Breast epithelium (tissue), 4 donors: ENCODE data around the gene SPNS3. TPM values are rescaled to one million over a fixed set of nuclear protein-coding genes. Genes with fewer than 3 reads are reported as not detected.

Experiments used
- DNase-seq, 2 donors: peaks; one replicate each; pipeline ENCODE4 v3.0.0-alpha.2; 2019; ENCODE audit warnings: low spot score in 2 of 2
- H3K27ac ChIP-seq, 2 donors: fragments of 200-600 bp; sonication (generic) in 1 of 2; one replicate each; pipeline ENCODE4 v1.5.1; 2016 to 2019; ENCODE audit warnings: mild to moderate bottlenecking in 1 of 2
- H3K27me3 ChIP-seq, 2 donors: fragments of 200-600 bp; sonication (generic) in 1 of 2; one replicate each; pipeline versions ENCODE4 v1.5.1 to v1.6.0; 2017 to 2019; ENCODE audit warnings: control low read depth in 1 of 2, mild to moderate bottlenecking in 1 of 2
- H3K36me3 ChIP-seq: fragments of 200-600 bp; one replicate; pipeline ENCODE4 v1.5.1; 2019
- H3K4me1 ChIP-seq, 2 donors: fragments of 200-600 bp; sonication (generic); one replicate each; pipeline ENCODE4 v1.5.1; 2016 to 2019; ENCODE audit warnings: control low read depth in 1 of 2
- H3K4me3 ChIP-seq, 3 donors: fragments of 200-600 bp; sonication (generic); 1 replicate in 2 of 3; 2 replicates in 1 of 3; pipeline ENCODE4 v1.5.1; 2016 to 2019; ENCODE audit warnings: mild to moderate bottlenecking in 3 of 3, moderate library complexity in 2 of 3
- H3K9me3 ChIP-seq, 2 donors: fragments of 200-600 bp; sonication (generic) in 1 of 2; one replicate each; pipeline ENCODE4 v1.5.1; 2016 to 2019; ENCODE audit warnings: control low read depth in 1 of 2
- CTCF ChIP-seq, 3 donors: fragments of 450-650 bp; IDR thresholded peaks; one replicate each; pipeline ENCODE4 v1.5.1; 2016 to 2017; ENCODE audit warnings: antibody characterized with exemption in 3 of 3, mild to moderate bottlenecking in 3 of 3, moderate library complexity in 3 of 3
- POLR2A ChIP-seq: fragments of 450-650 bp; IDR thresholded peaks from one replicate; pipeline ENCODE4 v1.6.1; 2016; ENCODE audit warnings: antibody characterized with exemption, mild to moderate bottlenecking, moderate library complexity
- POLR2AphosphoS5 ChIP-seq, 3 donors: sonication (generic); formaldehyde crosslinking; IDR thresholded peaks; one replicate each; pipeline ENCODE4 v1.6.1; 2017; ENCODE audit warnings: antibody characterized with exemption in 3 of 3
- intact Hi-C: fragments of 100-400 bp; cut with DNase I; formaldehyde crosslinking; loops from one replicate; pipeline ENCODE4 v1.15.1; 2023; ENCODE audit warnings: low total_unique reads
- total RNA-seq, 3 donors: library from RNA; depleted of rRNA; stranded (reverse); fragments of >200 nt; gene quantifications; one replicate each; pipeline ENCODE4 v1.1.0, GENCODE V29; 2016

SPNS3 gene
- total RNA-seq, 3 donors from 2014 or later = 0.15 TPM; not detected in 2

DNA sequence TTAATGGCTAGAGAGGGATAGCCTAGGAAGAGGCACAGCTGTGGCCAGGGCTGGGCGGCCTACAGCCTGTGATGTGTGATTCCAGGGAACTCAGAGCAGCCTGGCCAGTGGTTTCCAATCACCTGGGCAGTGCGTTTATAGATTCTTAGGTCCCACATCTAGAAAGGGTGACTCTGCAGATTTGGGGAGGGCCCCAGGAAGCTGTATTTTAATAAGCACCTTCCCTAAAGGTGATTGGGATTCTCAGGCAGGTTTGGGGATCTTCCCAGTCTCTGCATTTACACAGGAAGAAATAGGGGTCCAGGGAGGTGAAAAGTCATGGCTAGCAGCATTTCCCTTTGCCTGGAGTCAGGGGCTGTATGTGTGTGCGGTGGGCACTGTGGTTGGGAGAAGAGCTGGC is 74.5 kb downstream of the SPNS3 start:
- intact Hi-C loops = loop anchor here (5.0 to 10.0 kb wide), 2 partner anchors 746 to 1473 kb away; no protein-coding TSS in a partner anchor
- no peaks in the 10 kb centered on the region for H3K9me3 ChIP-seq
- H3K27ac ChIP-seq = peak overlapping the region; percentile 80 to 86
- H3K36me3 ChIP-seq = no peaks in the 10 kb centered on the region
- TF ChIP-seq CTCF (IDR thresholded peaks at IDR 0.05) (no peak), POLR2A (no peak)
- H3K4me1 ChIP-seq = peaks cover 0 to 18% of the 10 kb centered on the region in 2 donors
- no peak overlapping the region for H3K4me3 ChIP-seq
- H3K27me3 ChIP-seq = no peaks in the 10 kb centered on the region
- no peak for DNase-seq

DNA sequence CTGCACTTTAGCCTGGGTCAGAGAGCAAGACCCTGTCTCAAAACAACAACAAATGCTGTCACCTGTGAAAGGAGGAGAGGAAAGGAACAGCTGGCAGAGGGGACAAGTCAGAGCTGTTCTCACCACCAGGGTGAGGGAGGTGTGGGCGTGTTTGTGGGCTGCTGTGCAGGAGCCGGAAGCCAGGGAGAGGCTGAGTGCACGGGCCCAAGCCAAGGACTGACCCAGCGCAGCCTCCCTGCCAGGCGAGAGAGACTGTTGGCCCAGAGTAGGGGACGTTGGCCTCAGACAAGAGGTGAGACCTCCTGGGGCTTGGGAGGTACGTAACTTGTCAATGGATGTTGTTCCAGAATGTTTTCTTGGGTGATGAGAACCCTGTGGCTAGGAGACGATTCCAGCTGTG is 75.7 kb downstream of the SPNS3 start:
- Histone ChIP-seq H3K27ac (peak overlapping the region; percentile 80 to 86), H3K27me3 (no peaks in the 10 kb centered on the region), H3K36me3 (no peaks in the 10 kb centered on the region), H3K4me1 (peaks cover 0 to 29% of the 10 kb centered on the region in 2 donors), H3K4me3 (peak overlapping the region in 1 of 3 donors; percentile 2), H3K9me3 (no peaks in the 10 kb centered on the region)
- intact Hi-C loops = loop anchor here (5.0 to 10.0 kb wide), 2 partner anchors 747 to 1475 kb away; no protein-coding TSS in a partner anchor
- TF ChIP-seq POLR2AphosphoS5 (IDR thresholded peaks at IDR 0.05) (no peak), CTCF (IDR thresholded peaks at IDR 0.05) (peak in 1 of 3 donors; percentile 30), POLR2A (no peak)
- DNase-seq = peak in 1 of 2 donors; percentile 70

- peak overlapping the region; percentile 80 to 86 for H3K27ac ChIP-seq
- intact Hi-C loops = loop anchor here (1.0 to 10.0 kb wide), 3 partner anchors 37 to 1475 kb away; no protein-coding TSS in a partner anchor
These were observed 76.3 kb downstream of the SPNS3 start for GRCh38 chr17:4509923-4510617.

GRCh38 chr17:4510618-4510941 is 76.8 kb downstream of the SPNS3 start:
- Histone ChIP-seq H3K9me3 (no peaks in the 10 kb centered on the region), H3K4me3 (no peak overlapping the region), H3K4me1 (peaks cover 0 to 39% of the 10 kb centered on the region in 2 donors), H3K27ac (peak overlapping the region; percentile 80 to 86), H3K27me3 (no peaks in the 10 kb centered on the region), H3K36me3 (no peaks in the 10 kb centered on the region)
- TF ChIP-seq POLR2A (no peak), POLR2AphosphoS5 (IDR thresholded peaks at IDR 0.05) (no peak), CTCF (IDR thresholded peaks at IDR 0.05) (no peak)
- intact Hi-C loops = loop anchor here (1.0 kb wide), 1 partner anchor 37 kb away; no protein-coding TSS in a partner anchor
- no peak for DNase-seq

More at GRCh38 chr17:4509923-4510617, 76.3 kb downstream of the SPNS3 start:
- TF ChIP-seq CTCF (IDR thresholded peaks at IDR 0.05) (no peak), POLR2AphosphoS5 (IDR thresholded peaks at IDR 0.05) (peak in 1 of 3 donors; percentile 10)
- H3K27me3 ChIP-seq = no peaks in the 10 kb centered on the region
- H3K36me3 ChIP-seq = no peaks in the 10 kb centered on the region
- peak overlapping the region in 1 of 3 donors; percentile 2 for H3K4me3 ChIP-seq
- no peak for DNase-seq
- peaks cover 0 to 36% of the 10 kb centered on the region in 2 donors for H3K4me1 ChIP-seq
- no peaks in the 10 kb centered on the region for H3K9me3 ChIP-seq

DNA sequence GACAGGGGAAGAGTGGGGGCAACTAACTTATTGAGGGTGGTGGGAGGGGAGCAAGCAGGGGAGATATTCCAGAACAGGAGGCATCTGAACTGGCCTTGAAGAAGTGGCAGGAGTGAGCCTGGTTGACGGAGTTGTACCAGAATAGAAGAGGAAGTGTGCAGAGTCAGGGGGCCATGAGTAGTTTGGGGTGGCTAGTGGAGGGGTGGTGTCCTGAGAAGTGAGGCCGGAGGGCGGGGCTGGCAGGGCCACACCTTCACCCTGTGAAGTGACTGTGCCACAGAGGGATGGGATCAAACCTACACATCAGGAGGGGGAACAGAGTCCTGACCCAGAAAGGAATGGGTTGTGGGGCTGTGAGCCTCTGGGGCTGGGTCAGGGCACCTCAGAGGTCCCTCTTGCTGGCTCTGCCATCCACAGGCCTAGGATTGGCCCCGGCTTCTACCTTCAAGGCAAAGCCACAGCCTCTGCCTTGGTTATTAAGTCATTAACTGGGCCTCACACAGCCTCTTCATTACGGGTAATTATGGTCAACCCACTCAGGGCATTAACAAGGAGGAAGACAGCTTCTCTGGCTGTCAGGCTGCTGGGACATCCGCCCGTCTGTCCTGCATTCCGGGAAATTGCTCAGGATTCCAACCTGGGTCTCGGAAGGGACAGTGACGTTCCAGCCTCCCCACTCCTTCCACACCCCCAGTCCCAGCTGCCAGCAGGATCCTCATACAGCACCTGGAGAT is 77.6 kb downstream of the SPNS3 start:
- peaks cover 0 to 37% of the 10 kb centered on the region in 2 donors for H3K4me1 ChIP-seq
- peak overlapping the region; percentile 45 to 86 for H3K27ac ChIP-seq
- intact Hi-C loops = no loop called here
- no peaks in the 10 kb centered on the region for H3K36me3 ChIP-seq
- no peak overlapping the region for H3K4me3 ChIP-seq
- H3K27me3 ChIP-seq = no peaks in the 10 kb centered on the region
- no peaks in the 10 kb centered on the region for H3K9me3 ChIP-seq
- no peak for DNase-seq
- TF ChIP-seq POLR2AphosphoS5 (IDR thresholded peaks at IDR 0.05) = no peak
- TF ChIP-seq CTCF (IDR thresholded peaks at IDR 0.05) = no peak
- TF ChIP-seq POLR2A = no peak
